ENCODE measurements around the gene MERTK. TPM values are rescaled to one million over a fixed set of nuclear protein-coding genes. Genes with fewer than 3 reads are reported as not detected.
A peak's percentile ranks its signal among the peaks of the same experiment; 100 is the strongest.

The MERTK gene
- total and polyA plus RNA-seq, 2 donors (not counting 1 experiment from before 2014, with no cell fraction given): 0.34 to 6.6 TPM

DNA sequence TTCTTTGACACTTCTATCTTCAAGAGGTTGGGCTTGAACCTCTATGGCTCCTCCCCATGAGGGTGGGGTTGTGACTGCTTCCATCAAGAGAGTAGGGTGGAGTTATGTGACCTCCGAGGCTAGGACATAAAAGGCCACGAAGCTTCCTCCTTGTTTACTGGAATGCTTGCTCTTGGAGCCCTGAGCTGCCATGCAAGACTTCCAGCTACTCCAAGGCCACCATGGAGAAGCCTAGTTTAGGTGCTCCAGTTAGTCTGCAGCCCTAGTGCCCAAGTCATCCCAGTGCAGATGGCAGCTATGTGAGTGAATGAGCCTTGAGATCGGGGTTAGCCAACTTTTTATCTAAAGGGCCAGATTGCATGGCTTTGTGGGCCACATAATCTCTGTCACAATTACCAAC, 2.4 kb upstream of the MERTK start:
- Histone ChIP-seq H3K27me3 (ENCODE audit: control insufficient read depth, insufficient read depth, low read length) (peaks cover 8% of the 10 kb centered on the region), H3K4me1 (ENCODE audit: control insufficient read depth, extremely low read depth, insufficient read depth, low read length) (peaks cover 2% of the 10 kb centered on the region), H3K4me2 (ENCODE audit: extremely low read depth, insufficient read depth, low read length) (no peak overlapping the region), H3K79me2 (ENCODE audit: control insufficient read depth, insufficient read depth, low read length) (no peaks in the 10 kb centered on the region), H4K20me1 (ENCODE audit: control insufficient read depth, extremely low read depth, insufficient read depth, low read length) (no peaks in the 10 kb centered on the region), H3K27ac (ENCODE audit: insufficient read depth, low read length) (no peak overlapping the region), H3K9me3 (ENCODE audit: control insufficient read depth, insufficient read depth, low read depth, low read length) (no peaks in the 10 kb centered on the region), H3K36me3 (ENCODE audit: control insufficient read depth, insufficient read depth, low read length) (no peaks in the 10 kb centered on the region), H2AFZ (ENCODE audit: low read length) (no peak overlapping the region), H3K4me3 (replicated peaks in 1 of 4; ENCODE audit: control extremely low read depth in 1 of 4, insufficient read depth in 1 of 4, low read depth in 3 of 4, low read length in 4 of 4) (no peak overlapping the region), H3K9ac (ENCODE audit: insufficient read depth, low read length) (no peak overlapping the region)
- DNase-seq (ENCODE audit: low read depth in 2 of 2): no peak
- TF ChIP-seq, protein P1, sequence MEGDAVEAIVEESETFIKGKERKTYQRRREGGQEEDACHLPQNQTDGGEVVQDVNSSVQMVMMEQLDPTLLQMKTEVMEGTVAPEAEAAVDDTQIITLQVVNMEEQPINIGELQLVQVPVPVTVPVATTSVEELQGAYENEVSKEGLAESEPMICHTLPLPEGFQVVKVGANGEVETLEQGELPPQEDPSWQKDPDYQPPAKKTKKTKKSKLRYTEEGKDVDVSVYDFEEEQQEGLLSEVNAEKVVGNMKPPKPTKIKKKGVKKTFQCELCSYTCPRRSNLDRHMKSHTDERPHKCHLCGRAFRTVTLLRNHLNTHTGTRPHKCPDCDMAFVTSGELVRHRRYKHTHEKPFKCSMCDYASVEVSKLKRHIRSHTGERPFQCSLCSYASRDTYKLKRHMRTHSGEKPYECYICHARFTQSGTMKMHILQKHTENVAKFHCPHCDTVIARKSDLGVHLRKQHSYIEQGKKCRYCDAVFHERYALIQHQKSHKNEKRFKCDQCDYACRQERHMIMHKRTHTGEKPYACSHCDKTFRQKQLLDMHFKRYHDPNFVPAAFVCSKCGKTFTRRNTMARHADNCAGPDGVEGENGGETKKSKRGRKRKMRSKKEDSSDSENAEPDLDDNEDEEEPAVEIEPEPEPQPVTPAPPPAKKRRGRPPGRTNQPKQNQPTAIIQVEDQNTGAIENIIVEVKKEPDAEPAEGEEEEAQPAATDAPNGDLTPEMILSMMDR (conservative IDR thresholded peaks at IDR 0.05 in 1 of 2, IDR thresholded peaks at IDR 0.05 in 1 of 2; ENCODE audit: low read depth in 1 of 2, low read length in 2 of 2): no peak
- TF ChIP-seq EZH2 (IDR thresholded peaks at IDR 0.05; ENCODE audit: low read length, missing control alignments): no peak

DNA sequence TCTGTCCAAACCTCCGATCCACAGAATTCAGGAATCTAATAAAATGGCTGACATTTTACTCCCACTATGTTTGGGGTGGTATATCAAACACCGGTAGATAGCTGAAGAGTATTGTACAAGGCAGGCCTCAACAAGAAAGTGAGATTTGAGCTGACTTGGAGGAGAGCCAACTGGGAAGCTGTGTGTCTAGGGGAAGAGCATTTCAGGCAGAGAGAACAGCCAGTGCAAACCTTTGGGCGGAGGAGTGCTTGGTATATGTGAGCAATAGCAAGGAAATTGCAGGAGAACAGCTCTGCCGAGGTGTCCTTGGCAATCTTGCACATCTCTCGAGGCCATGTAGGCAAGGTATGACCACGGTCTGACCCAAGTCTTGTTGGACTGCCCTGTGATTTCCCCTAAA, 1.8 kb upstream of the MERTK start:
- no peak overlapping the region for H3K27ac ChIP-seq (ENCODE audit: insufficient read depth, low read length)
- TF ChIP-seq, protein P1 (conservative IDR thresholded peaks at IDR 0.05 in 1 of 2, IDR thresholded peaks at IDR 0.05 in 1 of 2; ENCODE audit: low read depth in 1 of 2, low read length in 2 of 2): no peak
- no peak for TF ChIP-seq EZH2 (IDR thresholded peaks at IDR 0.05; ENCODE audit: low read length, missing control alignments)
- peaks cover 8% of the 10 kb centered on the region for H3K27me3 ChIP-seq (ENCODE audit: control insufficient read depth, insufficient read depth, low read length)
- H3K9ac ChIP-seq (ENCODE audit: insufficient read depth, low read length): no peak overlapping the region
- no peaks in the 10 kb centered on the region for H4K20me1 ChIP-seq (ENCODE audit: control insufficient read depth, extremely low read depth, insufficient read depth, low read length)
- H3K4me3 ChIP-seq (replicated peaks in 1 of 4; ENCODE audit: control extremely low read depth in 1 of 4, insufficient read depth in 1 of 4, low read depth in 3 of 4, low read length in 4 of 4): no peak overlapping the region
- H3K36me3 ChIP-seq (ENCODE audit: control insufficient read depth, insufficient read depth, low read length): no peaks in the 10 kb centered on the region
- no peaks in the 10 kb centered on the region for H3K79me2 ChIP-seq (ENCODE audit: control insufficient read depth, insufficient read depth, low read length)
- H2AFZ ChIP-seq (ENCODE audit: low read length): no peak overlapping the region
- H3K4me1 ChIP-seq (ENCODE audit: control insufficient read depth, extremely low read depth, insufficient read depth, low read length): peaks cover 2% of the 10 kb centered on the region
- no peak for DNase-seq (ENCODE audit: low read depth in 2 of 2)
- H3K9me3 ChIP-seq (ENCODE audit: control insufficient read depth, insufficient read depth, low read depth, low read length): no peaks in the 10 kb centered on the region
- H3K4me2 ChIP-seq (ENCODE audit: extremely low read depth, insufficient read depth, low read length): no peak overlapping the region

- peak overlapping the region; percentile 47 to 72 (median 64) for H3K4me3 ChIP-seq (replicated peaks in 1 of 4; ENCODE audit: control extremely low read depth in 1 of 4, insufficient read depth in 1 of 4, low read depth in 3 of 4, low read length in 4 of 4)
- no peak for DNase-seq (ENCODE audit: low read depth in 2 of 2)
- peak overlapping the region; percentile 78 for H2AFZ ChIP-seq (ENCODE audit: low read length)
- H3K79me2 ChIP-seq (ENCODE audit: control insufficient read depth, insufficient read depth, low read length): no peaks in the 10 kb centered on the region
- H3K9me3 ChIP-seq (ENCODE audit: control insufficient read depth, insufficient read depth, low read depth, low read length): no peaks in the 10 kb centered on the region
- peak; percentile 73 for TF ChIP-seq EZH2 (IDR thresholded peaks at IDR 0.05; ENCODE audit: low read length, missing control alignments)
- TF ChIP-seq, protein P1 (conservative IDR thresholded peaks at IDR 0.05 in 1 of 2, IDR thresholded peaks at IDR 0.05 in 1 of 2; ENCODE audit: low read depth in 1 of 2, low read length in 2 of 2): no peak
- peak overlapping the region; percentile 95 for H3K4me2 ChIP-seq (ENCODE audit: extremely low read depth, insufficient read depth, low read length)
- H3K27me3 ChIP-seq (ENCODE audit: control insufficient read depth, insufficient read depth, low read length): peaks cover 8% of the 10 kb centered on the region
- H3K36me3 ChIP-seq (ENCODE audit: control insufficient read depth, insufficient read depth, low read length): no peaks in the 10 kb centered on the region
- peaks cover 2% of the 10 kb centered on the region for H3K4me1 ChIP-seq (ENCODE audit: control insufficient read depth, extremely low read depth, insufficient read depth, low read length)
- H3K9ac ChIP-seq (ENCODE audit: insufficient read depth, low read length): no peak overlapping the region
- H3K27ac ChIP-seq (ENCODE audit: insufficient read depth, low read length): no peak overlapping the region
- no peaks in the 10 kb centered on the region for H4K20me1 ChIP-seq (ENCODE audit: control insufficient read depth, extremely low read depth, insufficient read depth, low read length)
Observed at GRCh38 chr2:111897630-111897923, 830 bp upstream of the MERTK start.
